Right atrium auricular region (tissue), 2 donors: ENCODE measurements around the gene GLI3. TPM values are rescaled to one million over a fixed set of nuclear protein-coding genes. Genes with fewer than 3 reads are reported as not detected.

Source experiments
- DNase-seq: peaks from one replicate; pipeline ENCODE4 v3.0.0-alpha.2; 2019; ENCODE audit warnings: low spot score
- H3K27ac ChIP-seq, 2 donors: fragments of 200-600 bp; sonication (generic); 1 replicate in 1 of 2; 2 replicates in 1 of 2; pipeline ENCODE4 v1.5.1; 2016 to 2019
- H3K27me3 ChIP-seq, 2 donors: fragments of 200-600 bp; sonication (generic); one replicate each; pipeline versions ENCODE4 v1.5.1 to v1.6.0; 2017 to 2019
- H3K36me3 ChIP-seq: fragments of 200-600 bp; sonication (generic); one replicate; pipeline ENCODE4 v1.5.1; 2016
- H3K4me1 ChIP-seq, 2 donors: fragments of 200-600 bp; sonication (generic); one replicate each; pipeline versions ENCODE4 v1.5.1 to v1.6.0; 2017 to 2019
- H3K4me3 ChIP-seq, 2 donors: fragments of 200-600 bp; sonication (generic); 1 replicate in 1 of 2; 2 replicates in 1 of 2; pipeline ENCODE4 v1.5.1; 2017 to 2019; ENCODE audit warnings: mild to moderate bottlenecking in 1 of 2, moderate library complexity in 1 of 2
- H3K9me3 ChIP-seq, 2 donors: fragments of 200-600 bp; sonication (generic); one replicate each; pipeline ENCODE4 v1.5.1; 2019
- total RNA-seq, 2 donors: library from RNA; depleted of rRNA; stranded (reverse); fragments of >200 nt; gene quantifications; one replicate each; pipeline ENCODE4 v1.1.0, GENCODE V29; 2016
- TF ChIP-seq, protein P1 (sequence below), 2 donors: fragments of 200-600 bp; sonication (generic); IDR thresholded peaks; one replicate each; pipeline ENCODE4 v1.5.1; 2019; ENCODE audit warnings: antibody characterized with exemption in 2 of 2

The GLI3 gene
- total RNA-seq, 2 donors from 2014 or later: 1.5 to 2.0 TPM

DNA sequence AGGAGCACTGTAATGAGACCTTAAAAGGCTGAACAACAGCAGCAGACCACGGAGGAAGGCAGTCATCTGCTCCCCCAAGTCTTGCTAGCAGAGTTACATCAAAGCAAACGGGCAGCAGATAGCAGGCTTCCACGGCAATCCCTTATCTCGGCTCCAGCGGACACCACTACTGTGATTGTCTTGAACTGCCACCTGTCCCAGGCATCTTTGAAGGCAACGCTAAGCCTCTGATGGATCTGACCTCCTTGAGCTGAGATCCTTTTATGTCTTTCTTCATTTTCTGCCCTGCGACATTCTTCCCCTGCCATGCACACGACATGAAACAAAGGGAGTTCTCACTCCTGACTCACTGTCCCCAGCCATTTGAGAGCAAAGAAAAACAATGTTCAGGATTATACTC lies 111.7 kb downstream of the GLI3 start:
- H3K9me3 ChIP-seq: no peaks in the 10 kb centered on the region
- H3K27me3 ChIP-seq: no peaks in the 10 kb centered on the region
- TF ChIP-seq, protein P1, sequence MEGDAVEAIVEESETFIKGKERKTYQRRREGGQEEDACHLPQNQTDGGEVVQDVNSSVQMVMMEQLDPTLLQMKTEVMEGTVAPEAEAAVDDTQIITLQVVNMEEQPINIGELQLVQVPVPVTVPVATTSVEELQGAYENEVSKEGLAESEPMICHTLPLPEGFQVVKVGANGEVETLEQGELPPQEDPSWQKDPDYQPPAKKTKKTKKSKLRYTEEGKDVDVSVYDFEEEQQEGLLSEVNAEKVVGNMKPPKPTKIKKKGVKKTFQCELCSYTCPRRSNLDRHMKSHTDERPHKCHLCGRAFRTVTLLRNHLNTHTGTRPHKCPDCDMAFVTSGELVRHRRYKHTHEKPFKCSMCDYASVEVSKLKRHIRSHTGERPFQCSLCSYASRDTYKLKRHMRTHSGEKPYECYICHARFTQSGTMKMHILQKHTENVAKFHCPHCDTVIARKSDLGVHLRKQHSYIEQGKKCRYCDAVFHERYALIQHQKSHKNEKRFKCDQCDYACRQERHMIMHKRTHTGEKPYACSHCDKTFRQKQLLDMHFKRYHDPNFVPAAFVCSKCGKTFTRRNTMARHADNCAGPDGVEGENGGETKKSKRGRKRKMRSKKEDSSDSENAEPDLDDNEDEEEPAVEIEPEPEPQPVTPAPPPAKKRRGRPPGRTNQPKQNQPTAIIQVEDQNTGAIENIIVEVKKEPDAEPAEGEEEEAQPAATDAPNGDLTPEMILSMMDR (IDR thresholded peaks at IDR 0.05): no peak
- no peaks in the 10 kb centered on the region for H3K36me3 ChIP-seq
- H3K4me1 ChIP-seq: no peaks in the 10 kb centered on the region
- H3K4me3 ChIP-seq: no peak overlapping the region
- H3K27ac ChIP-seq: no peak overlapping the region
- DNase-seq: no peak

DNA sequence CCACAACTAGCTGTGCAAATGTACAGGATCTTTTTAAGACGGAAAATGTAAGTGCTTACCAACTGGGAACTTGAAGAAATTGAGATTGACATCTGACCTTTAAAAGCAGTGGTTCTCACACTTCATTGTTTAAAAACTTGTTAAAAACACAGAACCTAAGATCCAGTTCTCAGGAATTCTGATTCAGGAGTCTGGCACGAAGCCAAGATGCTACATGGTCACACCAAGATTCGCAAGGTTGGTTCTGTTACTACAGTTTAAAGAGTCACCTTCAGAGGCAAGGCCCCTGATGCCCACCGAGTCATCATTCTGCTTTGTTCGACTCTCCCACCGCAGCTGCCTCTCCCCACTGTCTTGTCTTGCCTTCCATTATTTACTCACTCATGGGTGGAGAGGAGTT lies 113.3 kb downstream of the GLI3 start:
- no peaks in the 10 kb centered on the region for H3K27me3 ChIP-seq
- no peak overlapping the region for H3K4me3 ChIP-seq
- no peak for DNase-seq
- TF ChIP-seq, protein P1 (IDR thresholded peaks at IDR 0.05): no peak
- H3K4me1 ChIP-seq: no peaks in the 10 kb centered on the region
- H3K36me3 ChIP-seq: no peaks in the 10 kb centered on the region
- no peaks in the 10 kb centered on the region for H3K9me3 ChIP-seq
- no peak overlapping the region for H3K27ac ChIP-seq

DNA sequence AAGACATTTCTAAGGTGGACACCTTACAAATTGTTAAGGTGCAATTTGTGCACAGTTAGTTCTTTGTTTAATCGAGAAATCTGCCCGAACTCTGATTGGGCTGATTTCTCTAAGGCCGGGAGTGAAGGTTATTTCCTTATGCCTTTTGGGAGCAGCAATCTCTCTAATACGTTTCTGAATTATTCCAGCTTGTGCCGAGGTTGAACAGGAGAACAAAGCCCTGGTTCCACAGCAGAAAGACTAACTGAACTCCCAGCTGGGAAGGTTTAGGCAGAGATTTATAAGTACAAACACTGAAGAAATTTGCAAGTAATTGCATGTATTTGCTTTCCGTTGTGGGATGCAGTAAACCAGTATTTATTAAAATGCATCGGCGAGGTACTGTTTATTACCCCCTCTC lies 116.8 kb downstream of the GLI3 start:
- Histone ChIP-seq H3K27me3 (no peaks in the 10 kb centered on the region), H3K9me3 (no peaks in the 10 kb centered on the region), H3K4me3 (no peak overlapping the region), H3K36me3 (no peaks in the 10 kb centered on the region), H3K4me1 (no peaks in the 10 kb centered on the region), H3K27ac (no peak overlapping the region)
- TF ChIP-seq, protein P1 (IDR thresholded peaks at IDR 0.05): no peak
- DNase-seq: no peak

GRCh38 chr7:42117201-42117600 lies 119.8 kb downstream of the GLI3 start:
- DNase-seq: no peak
- TF ChIP-seq, protein P1 (IDR thresholded peaks at IDR 0.05): no peak
- H3K27me3 ChIP-seq: no peaks in the 10 kb centered on the region

DNA sequence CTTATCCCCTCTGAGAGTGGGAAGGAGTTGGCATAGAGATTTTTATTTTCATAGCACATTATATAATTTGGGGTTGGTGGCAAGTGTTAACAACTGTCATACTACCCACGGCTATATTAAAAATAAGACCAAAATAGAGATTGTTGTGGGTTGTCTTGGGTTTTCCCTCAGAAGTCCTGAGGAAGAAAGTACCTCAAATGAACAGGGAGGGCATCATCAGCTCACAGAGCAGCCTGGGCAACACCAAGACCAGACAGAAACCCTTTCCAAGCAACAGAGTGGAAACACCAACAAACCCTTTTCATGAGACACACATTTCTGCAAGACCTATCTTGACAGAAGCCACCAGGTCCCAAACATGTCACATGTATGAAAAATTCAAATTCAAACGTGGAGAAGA lies 121.2 kb downstream of the GLI3 start:
- Histone ChIP-seq H3K4me3 (no peak overlapping the region), H3K4me1 (no peaks in the 10 kb centered on the region), H3K27me3 (no peaks in the 10 kb centered on the region), H3K36me3 (no peaks in the 10 kb centered on the region), H3K9me3 (no peaks in the 10 kb centered on the region), H3K27ac (no peak overlapping the region)
- no peak for DNase-seq
- TF ChIP-seq, protein P1 (IDR thresholded peaks at IDR 0.05): no peak

More at GRCh38 chr7:42117201-42117600, 119.8 kb downstream of the GLI3 start:
- no peaks in the 10 kb centered on the region for H3K36me3 ChIP-seq
- no peaks in the 10 kb centered on the region for H3K4me1 ChIP-seq
- no peak overlapping the region for H3K4me3 ChIP-seq
- H3K9me3 ChIP-seq: no peaks in the 10 kb centered on the region
- H3K27ac ChIP-seq: no peak overlapping the region

DNA sequence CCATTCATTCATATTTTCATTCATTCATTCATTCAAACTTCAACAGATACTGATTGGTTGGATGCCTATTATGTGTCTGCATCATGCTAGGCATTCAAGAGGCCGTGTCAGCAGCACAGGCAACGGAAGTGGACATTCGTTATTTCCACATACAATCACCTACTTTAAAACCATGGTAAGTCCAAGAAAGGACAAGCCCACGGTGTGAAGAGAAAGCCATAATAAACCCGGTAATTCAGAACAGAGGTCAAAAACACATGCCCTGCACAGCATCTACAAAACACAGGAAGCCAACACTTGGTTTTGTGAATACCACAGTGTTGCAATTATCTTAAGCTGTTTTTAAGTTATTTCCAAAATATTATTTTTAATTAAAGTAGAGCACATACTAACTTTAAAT lies 126.7 kb downstream of the GLI3 start:
- no peak overlapping the region for H3K27ac ChIP-seq
- peaks cover 0 to 29% of the 10 kb centered on the region in 2 donors for H3K4me1 ChIP-seq
- H3K4me3 ChIP-seq: no peak overlapping the region
- DNase-seq: no peak
- H3K27me3 ChIP-seq: no peaks in the 10 kb centered on the region
- TF ChIP-seq, protein P1 (IDR thresholded peaks at IDR 0.05): no peak
- no peaks in the 10 kb centered on the region for H3K36me3 ChIP-seq
- H3K9me3 ChIP-seq: no peaks in the 10 kb centered on the region
